ENCODE results near the gene C10orf95. TPM values are rescaled to one million over a fixed set of nuclear protein-coding genes. Genes with fewer than 3 reads are reported as not detected.
A peak's percentile ranks its signal among the peaks of the same experiment; 100 is the strongest.

The C10orf95 gene
- total RNA-seq, 1 donor from 2014 or later = 0.18 TPM

- Mint-ChIP-seq H3K36me3 (ENCODE audit: low read depth, unreplicated experiment) (no peaks in the 10 kb centered on the region), H3K4me1 (ENCODE audit: unreplicated experiment) (no peaks in the 10 kb centered on the region), H3K9me3 (ENCODE audit: unreplicated experiment) (no peaks in the 10 kb centered on the region), H3K4me3 (ENCODE audit: unreplicated experiment) (no peak overlapping the region), H3K27ac (ENCODE audit: unreplicated experiment) (no peak overlapping the region), H3K27me3 (ENCODE audit: unreplicated experiment) (peaks cover 17% of the 10 kb centered on the region)
- no peak for TF ChIP-seq CTCF (IDR thresholded peaks at IDR 0.05; ENCODE audit: unreplicated experiment)
- DNase-seq (ENCODE audit: low spot score) = no peak
Observed at GRCh38 chr10:102400598-102401341, 50.6 kb downstream of the C10orf95 start.

- TF ChIP-seq CTCF (IDR thresholded peaks at IDR 0.05; ENCODE audit: unreplicated experiment) = no peak
- H3K4me3 Mint-ChIP-seq (ENCODE audit: unreplicated experiment) = no peak overlapping the region
Observed at GRCh38 chr10:102400076-102400475, 51.3 kb downstream of the C10orf95 start.

More at GRCh38 chr10:102400076-102400475, 51.3 kb downstream of the C10orf95 start:
- Mint-ChIP-seq H3K27ac (ENCODE audit: unreplicated experiment) (no peak overlapping the region), H3K36me3 (ENCODE audit: low read depth, unreplicated experiment) (no peaks in the 10 kb centered on the region), H3K4me1 (ENCODE audit: unreplicated experiment) (no peaks in the 10 kb centered on the region), H3K9me3 (ENCODE audit: unreplicated experiment) (no peaks in the 10 kb centered on the region), H3K27me3 (ENCODE audit: unreplicated experiment) (peaks cover 17% of the 10 kb centered on the region)
- DNase-seq (ENCODE audit: low spot score) = no peak

Small RNA genes lying within 50 kb of the gene (microRNA-seq; reads per million reads assigned to microRNA genes)
- gene MIR146B (ENCODE audit: unreplicated experiment) = 1,186 reads per million, percentile 94 among the genes with 10 or more reads in this experiment

Other genes starting within 250 kb of the C10orf95 start
- not detected for gene ELOVL3, start 225.2 kb downstream of the C10orf95 start, total RNA-seq (ENCODE audit: unreplicated experiment)
- not detected for gene PITX3, start 210.0 kb downstream of the C10orf95 start, total RNA-seq (ENCODE audit: unreplicated experiment)
- gene GBF1, start 206.0 kb downstream of the C10orf95 start, total RNA-seq (ENCODE audit: unreplicated experiment) = 45.1 TPM
- gene NFKB2, start 55.8 kb downstream of the C10orf95 start, total RNA-seq (ENCODE audit: unreplicated experiment) = 14.2 TPM
- 0.31 TPM for gene PSD, start 32.8 kb downstream of the C10orf95 start, total RNA-seq (ENCODE audit: unreplicated experiment)
- 8.7 TPM for gene FBXL15, start 30.7 kb downstream of the C10orf95 start, total RNA-seq (ENCODE audit: unreplicated experiment)
- gene CUEDC2, start 19.0 kb downstream of the C10orf95 start, total RNA-seq (ENCODE audit: unreplicated experiment) = 72.9 TPM
- 147 TPM for gene ACTR1A, start 51.2 kb upstream of the C10orf95 start, total RNA-seq (ENCODE audit: unreplicated experiment)
- gene SUFU, start 52.4 kb upstream of the C10orf95 start, total RNA-seq (ENCODE audit: unreplicated experiment) = 44.4 TPM
- 219 TPM for gene TRIM8, start 192.9 kb upstream of the C10orf95 start, total RNA-seq (ENCODE audit: unreplicated experiment)